Measurements from ENCODE around the gene TSPAN5. TPM values are rescaled to one million over a fixed set of nuclear protein-coding genes. Genes with fewer than 3 reads are reported as not detected.

Gene TSPAN5
- total RNA-seq, 1 experiment from 2014 or later, result 12.4 TPM

- Histone ChIP-seq H3K4me3 (no peak overlapping the region), H3K4me1 (replicated peaks; ENCODE audit: insufficient read depth) (peaks cover 36% of the 10 kb centered on the region), H3K79me2 (ENCODE audit: low read depth) (no peaks in the 10 kb centered on the region), H3K9me2 (ENCODE audit: insufficient read depth) (no peaks in the 10 kb centered on the region), H3K36me3 (ENCODE audit: low read depth) (no peaks in the 10 kb centered on the region), H2AFZ (no peak overlapping the region), H3K27ac (no peak overlapping the region), H3K4me2 (no peak overlapping the region), H3K9me3 (ENCODE audit: insufficient read depth, low read depth) (no peaks in the 10 kb centered on the region), H3F3A (ENCODE audit: insufficient read depth, low read depth) (peaks cover 14% of the 10 kb centered on the region), H4K20me1 (ENCODE audit: insufficient read depth) (no peaks in the 10 kb centered on the region), H3K27me3 (ENCODE audit: insufficient read depth, low read depth) (no peaks in the 10 kb centered on the region)
- BruUV-seq (replicated peaks), result no TSS peak
- CTCF ChIA-PET, result no interaction called here
- POLR2A ChIA-PET (ENCODE audit: unreplicated experiment), result interaction anchor here (0.5 to 0.9 kb wide), 2 partner anchors 429 to 1227 kb away, joined by 5 to 15 read pairs; no protein-coding TSS in a partner anchor
- no peak for TF ChIP-seq EZH2 (IDR thresholded peaks at IDR 0.05; ENCODE audit: low read depth)
- TF ChIP-seq, protein P1, sequence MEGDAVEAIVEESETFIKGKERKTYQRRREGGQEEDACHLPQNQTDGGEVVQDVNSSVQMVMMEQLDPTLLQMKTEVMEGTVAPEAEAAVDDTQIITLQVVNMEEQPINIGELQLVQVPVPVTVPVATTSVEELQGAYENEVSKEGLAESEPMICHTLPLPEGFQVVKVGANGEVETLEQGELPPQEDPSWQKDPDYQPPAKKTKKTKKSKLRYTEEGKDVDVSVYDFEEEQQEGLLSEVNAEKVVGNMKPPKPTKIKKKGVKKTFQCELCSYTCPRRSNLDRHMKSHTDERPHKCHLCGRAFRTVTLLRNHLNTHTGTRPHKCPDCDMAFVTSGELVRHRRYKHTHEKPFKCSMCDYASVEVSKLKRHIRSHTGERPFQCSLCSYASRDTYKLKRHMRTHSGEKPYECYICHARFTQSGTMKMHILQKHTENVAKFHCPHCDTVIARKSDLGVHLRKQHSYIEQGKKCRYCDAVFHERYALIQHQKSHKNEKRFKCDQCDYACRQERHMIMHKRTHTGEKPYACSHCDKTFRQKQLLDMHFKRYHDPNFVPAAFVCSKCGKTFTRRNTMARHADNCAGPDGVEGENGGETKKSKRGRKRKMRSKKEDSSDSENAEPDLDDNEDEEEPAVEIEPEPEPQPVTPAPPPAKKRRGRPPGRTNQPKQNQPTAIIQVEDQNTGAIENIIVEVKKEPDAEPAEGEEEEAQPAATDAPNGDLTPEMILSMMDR (conservative IDR thresholded peaks at IDR 0.05), result no peak
- DNase-seq, result no peak
- intact Hi-C loops (cut with micrococcal nuclease; ENCODE audit: unreplicated experiment), result no loop called here
Measured at GRCh38 chr4:98685225-98686042, 27.0 kb upstream of the TSPAN5 start.

- Histone ChIP-seq H3K4me3 (no peak overlapping the region), H4K20me1 (ENCODE audit: insufficient read depth) (no peaks in the 10 kb centered on the region), H2AFZ (no peak overlapping the region), H3K27me3 (ENCODE audit: insufficient read depth, low read depth) (no peaks in the 10 kb centered on the region), H3K9me2 (ENCODE audit: insufficient read depth) (no peaks in the 10 kb centered on the region), H3K79me2 (ENCODE audit: low read depth) (no peaks in the 10 kb centered on the region), H3F3A (ENCODE audit: insufficient read depth, low read depth) (peaks cover 3% of the 10 kb centered on the region), H3K27ac (no peak overlapping the region), H3K4me2 (0 out of 2 replicates have a peak overlapping the region, but pooled peaks have one; percentile 19), H3K4me1 (replicated peaks; ENCODE audit: insufficient read depth) (peaks cover 19% of the 10 kb centered on the region), H3K9me3 (ENCODE audit: insufficient read depth, low read depth) (no peaks in the 10 kb centered on the region), H3K36me3 (ENCODE audit: low read depth) (no peaks in the 10 kb centered on the region)
- intact Hi-C loops (cut with micrococcal nuclease; ENCODE audit: unreplicated experiment), result no loop called here
- peak in 1 of 2 experiments; percentile 92 for DNase-seq
- ChIA-PET POLR2A (ENCODE audit: unreplicated experiment) (no interaction called here), CTCF (no interaction called here)
- no peak for TF ChIP-seq EZH2 (IDR thresholded peaks at IDR 0.05; ENCODE audit: low read depth)
- TF ChIP-seq, protein P1 (conservative IDR thresholded peaks at IDR 0.05), result no peak
- BruUV-seq (replicated peaks), result no TSS peak
Measured at GRCh38 chr4:98682719-98683118, 24.3 kb upstream of the TSPAN5 start.

GRCh38 chr4:98680806-98681205 lies 22.4 kb upstream of the TSPAN5 start:
- H3K4me3 ChIP-seq, result no peak overlapping the region
- intact Hi-C loops (cut with micrococcal nuclease; ENCODE audit: unreplicated experiment), result no loop called here
- ChIA-PET POLR2A (ENCODE audit: unreplicated experiment) (no interaction called here), CTCF (no interaction called here)
- H4K20me1 ChIP-seq (ENCODE audit: insufficient read depth), result no peaks in the 10 kb centered on the region
- no peaks in the 10 kb centered on the region for H3K9me3 ChIP-seq (ENCODE audit: insufficient read depth, low read depth)
- no peaks in the 10 kb centered on the region for H3F3A ChIP-seq (ENCODE audit: insufficient read depth, low read depth)
- no peak for DNase-seq
- no peak overlapping the region for H3K27ac ChIP-seq
- no peak for TF ChIP-seq EZH2 (IDR thresholded peaks at IDR 0.05; ENCODE audit: low read depth)
- TF ChIP-seq, protein P1 (conservative IDR thresholded peaks at IDR 0.05), result no peak
- H2AFZ ChIP-seq, result no peak overlapping the region
- H3K4me1 ChIP-seq (replicated peaks; ENCODE audit: insufficient read depth), result peaks cover 12% of the 10 kb centered on the region
- no peaks in the 10 kb centered on the region for H3K79me2 ChIP-seq (ENCODE audit: low read depth)
- H3K36me3 ChIP-seq (ENCODE audit: low read depth), result no peaks in the 10 kb centered on the region
- H3K4me2 ChIP-seq, result no peak overlapping the region
- H3K9me2 ChIP-seq (ENCODE audit: insufficient read depth), result no peaks in the 10 kb centered on the region
- no TSS peak for BruUV-seq (replicated peaks)
- H3K27me3 ChIP-seq (ENCODE audit: insufficient read depth, low read depth), result no peaks in the 10 kb centered on the region
